GM15510 (cell line): ENCODE results near the gene TRNP1.

Experiments used
- POLR2A ChIP-seq: IDR thresholded peaks from 3 replicates; pipeline ENCODE4 v1.6.1; 2011; ENCODE audit warnings: borderline replicate concordance; ENCODE audit not compliant: insufficient read length; ENCODE audit errors: extremely low read depth

TRNP1 gene

DNA sequence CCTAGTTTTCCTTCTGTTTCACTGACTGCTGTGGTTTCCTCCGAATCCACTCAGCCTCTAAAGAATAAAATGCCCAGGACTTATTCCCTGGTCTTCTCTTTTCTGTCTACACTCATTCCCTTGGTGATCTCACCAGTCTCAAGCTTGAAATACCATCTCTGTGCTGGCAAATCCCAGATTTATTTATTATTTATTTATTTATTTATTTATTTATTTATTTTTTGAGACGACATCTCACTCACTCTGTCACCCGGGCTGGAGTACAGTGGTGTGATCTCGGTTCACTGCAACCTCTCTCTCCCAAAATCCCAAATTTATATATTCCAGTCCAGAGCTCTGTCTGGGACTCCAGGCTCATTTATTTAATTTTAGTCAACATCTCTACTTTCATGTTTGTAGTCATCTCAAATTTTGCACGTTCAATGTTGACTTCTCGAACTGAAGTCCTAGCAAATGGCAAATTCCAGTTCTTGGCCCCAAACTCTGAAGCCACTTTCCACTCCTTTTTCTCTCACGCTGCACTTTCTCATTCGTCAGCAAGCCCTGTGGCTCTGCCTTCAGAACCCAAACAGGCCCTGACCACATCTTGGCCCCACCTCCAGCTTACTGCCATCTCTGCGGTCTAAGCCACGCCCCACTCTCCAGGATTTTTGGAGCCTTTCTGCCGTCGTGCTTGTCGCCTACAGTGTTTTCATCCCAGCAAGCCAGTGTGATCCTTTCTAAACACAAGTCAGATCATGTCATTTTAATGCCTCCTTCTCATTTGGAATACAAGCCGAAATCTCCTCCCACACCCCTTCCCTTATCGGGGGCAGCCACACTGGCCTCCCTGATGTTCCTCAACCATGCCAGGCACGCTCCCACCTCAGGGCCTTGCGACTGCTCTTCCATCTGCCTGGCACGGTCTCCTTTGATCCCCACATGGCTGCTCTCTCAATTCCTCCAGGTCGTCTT lies 33.4 kb downstream of the TRNP1 start:
- TF ChIP-seq POLR2A = no peak

DNA sequence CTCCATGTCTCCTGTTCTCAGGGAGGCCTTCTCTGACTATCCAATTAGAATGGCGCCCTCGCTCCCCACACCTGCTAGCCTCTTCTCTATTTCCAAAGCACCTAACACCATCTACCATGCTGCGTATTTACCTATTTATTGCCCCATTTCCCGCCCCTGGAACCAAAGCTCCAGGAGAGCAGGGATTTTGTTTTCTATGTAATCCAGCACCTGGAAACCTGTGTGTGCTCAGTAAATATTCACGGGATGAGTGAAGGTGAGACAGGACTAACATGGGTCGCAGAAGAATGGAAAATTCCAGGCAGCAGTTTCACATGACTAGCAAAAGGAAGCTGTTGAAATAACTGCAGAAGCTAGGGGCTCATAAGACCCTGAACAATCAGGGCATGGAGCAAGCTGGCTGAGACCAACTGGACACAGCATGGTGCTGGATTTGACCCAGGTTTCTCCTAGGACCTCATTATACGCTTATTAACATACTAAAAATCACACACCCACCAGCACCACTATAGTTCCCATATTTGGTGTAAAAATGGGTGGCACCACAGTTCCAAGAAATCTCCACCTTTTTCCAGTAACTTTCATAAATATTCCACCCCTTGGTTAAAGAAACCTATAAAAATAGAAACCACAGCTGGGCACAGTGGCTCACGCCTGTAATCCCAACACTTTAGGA lies 34.2 kb downstream of the TRNP1 start:
- no peak for TF ChIP-seq POLR2A

DNA sequence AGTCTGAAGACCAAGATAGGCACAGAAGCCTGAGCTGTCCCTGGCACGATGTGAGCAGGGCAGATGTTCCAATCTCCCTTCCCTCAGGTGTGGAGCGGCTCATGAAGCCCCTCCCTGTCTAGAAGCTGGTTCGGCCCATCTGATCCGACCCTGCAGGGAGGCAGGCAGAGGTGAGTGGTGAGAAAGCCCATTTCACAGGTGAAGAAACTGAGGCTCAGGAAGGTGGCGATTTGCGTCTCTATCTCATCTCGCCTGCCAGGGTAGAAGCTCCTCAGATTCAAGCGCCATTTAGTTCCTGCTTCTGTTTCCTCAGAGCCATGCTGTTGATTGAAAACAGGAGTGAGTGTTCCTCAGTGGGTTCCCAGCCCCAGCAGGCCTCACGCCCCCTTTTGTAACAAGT lies 36.0 kb downstream of the TRNP1 start:
- TF ChIP-seq POLR2A = no peak

DNA sequence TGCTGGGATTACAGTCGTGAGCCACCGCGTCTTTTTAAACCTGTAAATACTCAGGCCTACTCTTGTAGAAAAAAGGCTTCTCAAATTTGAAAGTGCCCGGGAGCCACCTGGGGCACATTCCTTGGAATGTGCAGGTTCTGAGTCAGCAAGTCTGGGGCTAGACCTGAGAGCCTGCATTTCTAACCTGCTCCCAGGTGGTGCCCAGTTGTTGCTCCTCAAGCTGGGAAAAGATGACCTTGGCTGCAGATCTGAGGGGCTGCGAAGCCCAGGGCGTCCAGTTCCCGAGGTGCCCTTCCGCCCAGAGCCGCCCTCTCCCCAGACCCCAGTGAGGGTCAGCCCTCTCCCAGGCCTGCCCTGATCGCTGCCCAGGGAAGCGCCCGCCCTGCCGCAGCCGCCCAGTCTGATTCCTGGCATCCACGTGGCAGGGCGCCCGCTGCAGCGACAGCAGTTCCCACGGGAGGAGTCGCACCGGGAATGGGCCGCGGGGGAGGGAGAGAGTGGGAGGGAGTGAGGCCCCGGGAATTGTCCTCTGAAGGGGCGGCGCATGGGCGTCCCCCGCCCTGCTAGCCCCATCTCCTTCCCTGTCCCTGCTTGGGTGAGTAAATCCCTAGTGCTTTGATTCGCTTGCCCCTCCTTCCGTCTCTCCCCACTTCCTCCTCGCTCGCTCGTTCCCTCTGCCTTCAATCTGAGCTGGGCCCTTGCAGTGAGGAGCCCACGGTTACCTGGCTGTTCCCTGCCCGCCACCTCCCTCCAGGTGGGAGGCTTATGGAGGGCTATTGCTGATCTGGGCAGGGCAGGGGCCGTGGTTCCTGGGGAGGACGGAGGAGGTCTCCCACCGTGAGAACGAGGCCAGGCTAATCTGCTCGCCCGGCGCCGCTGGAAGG lies 38.0 kb downstream of the TRNP1 start:
- no peak for TF ChIP-seq POLR2A

DNA sequence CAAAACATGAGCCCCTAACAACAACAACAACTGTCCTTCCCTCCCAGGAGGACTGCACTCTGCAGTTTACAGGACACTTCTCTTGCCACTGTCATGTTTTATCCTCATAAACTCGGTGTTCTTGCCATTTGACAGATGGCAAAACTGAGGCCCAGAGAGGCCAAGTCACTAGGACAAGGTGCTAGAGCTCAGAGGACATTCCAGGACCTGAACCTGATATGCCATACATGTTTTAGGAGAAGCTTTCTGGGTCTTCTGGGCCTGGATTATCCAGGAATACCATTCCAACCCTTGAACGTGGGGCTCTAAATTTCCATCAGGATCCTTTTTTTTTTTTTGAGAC lies 38.6 kb downstream of the TRNP1 start:
- no peak for TF ChIP-seq POLR2A

DNA sequence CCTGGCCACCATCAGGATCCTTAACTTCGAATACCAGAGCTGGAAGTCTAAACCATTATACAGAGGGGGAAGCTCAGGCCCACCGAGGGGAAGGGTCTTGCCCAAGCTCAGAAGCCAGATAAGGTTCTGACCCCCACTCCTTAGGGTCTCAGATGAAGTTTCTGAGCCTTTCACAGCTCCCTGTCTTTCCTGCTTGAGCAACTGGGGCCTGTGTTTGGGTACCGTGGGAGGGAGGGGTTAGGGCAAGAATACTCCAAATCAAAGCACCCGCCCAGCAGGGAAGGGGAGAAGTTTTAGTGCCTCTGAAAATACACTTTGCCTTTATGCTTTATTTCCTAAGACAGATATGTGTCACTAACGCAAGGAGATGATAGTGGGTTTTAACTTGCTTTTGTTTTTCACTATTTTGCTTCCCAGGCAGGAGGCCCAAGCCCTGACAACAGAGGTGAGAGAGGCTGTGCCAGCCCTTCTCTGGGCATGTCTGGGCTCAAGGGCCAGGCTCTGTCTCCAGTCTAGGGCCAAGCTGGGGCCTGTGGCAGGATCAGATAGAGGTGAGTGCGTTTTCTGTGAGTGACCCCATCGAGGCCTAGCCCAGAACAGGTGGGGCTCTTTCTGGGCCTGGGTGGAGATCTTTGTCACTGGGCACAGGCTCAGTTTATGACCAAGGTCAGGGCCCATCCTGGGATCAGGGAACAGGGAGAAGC lies 39.7 kb downstream of the TRNP1 start:
- no peak for TF ChIP-seq POLR2A

DNA sequence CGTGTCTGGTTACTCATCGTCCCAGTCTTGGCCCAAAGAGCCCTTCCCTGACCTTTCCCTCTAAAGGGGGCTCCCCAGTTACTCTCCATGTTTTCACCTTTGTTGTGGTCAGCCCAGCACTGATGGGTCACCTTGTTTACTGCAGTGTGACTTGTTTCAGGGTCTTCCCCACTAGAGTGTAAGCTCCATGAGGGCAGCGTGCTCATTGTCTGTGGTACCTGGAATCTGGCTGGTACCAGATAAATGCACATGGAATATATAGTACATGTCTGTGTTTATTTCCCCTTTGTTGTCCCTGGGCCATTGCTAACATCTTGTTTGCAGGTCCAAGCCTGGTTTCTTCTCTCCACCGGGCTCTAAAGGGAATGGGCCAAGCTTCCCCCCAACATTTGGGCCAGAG lies 41.9 kb downstream of the TRNP1 start:
- TF ChIP-seq POLR2A = no peak

DNA sequence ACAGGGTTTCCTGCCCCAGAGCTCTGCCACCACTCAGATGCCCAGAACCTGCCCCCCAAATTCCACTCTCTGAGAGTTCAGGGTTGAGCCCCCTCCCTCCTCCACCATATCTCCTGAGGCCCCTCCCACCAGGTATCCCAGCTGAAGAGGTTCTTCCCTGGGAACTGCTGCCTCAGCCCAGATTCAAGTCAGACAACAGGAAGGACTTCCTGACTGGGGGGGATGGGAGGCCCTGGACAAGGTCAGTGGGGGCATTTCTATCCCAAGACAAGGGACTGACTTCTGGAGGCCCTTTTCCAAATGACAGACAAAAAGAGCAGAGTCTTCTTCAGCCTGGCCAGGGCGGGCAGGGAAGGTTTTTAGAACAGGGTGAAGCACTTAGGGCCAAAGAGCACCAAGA lies 43.2 kb downstream of the TRNP1 start:
- no peak for TF ChIP-seq POLR2A

DNA sequence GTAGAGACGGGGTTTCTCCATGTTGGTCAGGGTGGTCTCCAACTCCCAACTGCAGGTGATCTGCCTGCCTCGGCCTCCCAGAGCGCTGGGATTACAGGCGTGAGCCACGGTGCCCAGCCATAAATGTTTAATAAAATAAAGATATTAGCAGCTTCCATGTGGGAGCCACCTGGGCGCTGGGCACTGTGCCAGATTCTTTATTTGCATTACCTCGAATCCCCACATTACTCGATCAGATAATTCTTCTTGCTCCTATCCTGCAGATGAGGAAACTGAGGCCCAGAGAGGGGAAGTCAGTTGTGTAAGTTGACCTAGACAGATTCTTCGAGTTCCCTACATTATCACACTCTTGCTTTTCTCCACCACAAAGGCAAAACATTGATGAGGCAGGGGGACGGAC lies 44.0 kb downstream of the TRNP1 start:
- TF ChIP-seq POLR2A = no peak

DNA sequence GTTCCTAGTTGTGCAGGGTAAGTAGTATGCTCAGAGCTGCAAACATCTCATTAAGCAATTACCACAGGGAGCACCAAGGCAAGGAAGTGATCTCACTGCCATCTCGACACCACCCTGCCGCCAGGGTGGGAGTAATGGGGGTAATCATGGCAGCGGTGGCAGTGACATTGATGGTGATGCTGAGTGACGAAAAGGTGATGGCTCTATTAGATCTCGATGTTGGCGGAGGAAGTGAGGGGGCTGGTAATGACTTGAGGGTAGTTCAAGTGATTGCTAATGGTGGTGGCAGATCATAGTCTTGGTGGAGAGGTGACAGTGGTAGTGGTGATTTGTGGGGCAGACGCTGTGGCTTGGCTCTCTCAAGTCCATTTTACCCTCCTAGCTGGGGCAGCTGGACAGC lies 44.5 kb downstream of the TRNP1 start:
- no peak for TF ChIP-seq POLR2A

DNA sequence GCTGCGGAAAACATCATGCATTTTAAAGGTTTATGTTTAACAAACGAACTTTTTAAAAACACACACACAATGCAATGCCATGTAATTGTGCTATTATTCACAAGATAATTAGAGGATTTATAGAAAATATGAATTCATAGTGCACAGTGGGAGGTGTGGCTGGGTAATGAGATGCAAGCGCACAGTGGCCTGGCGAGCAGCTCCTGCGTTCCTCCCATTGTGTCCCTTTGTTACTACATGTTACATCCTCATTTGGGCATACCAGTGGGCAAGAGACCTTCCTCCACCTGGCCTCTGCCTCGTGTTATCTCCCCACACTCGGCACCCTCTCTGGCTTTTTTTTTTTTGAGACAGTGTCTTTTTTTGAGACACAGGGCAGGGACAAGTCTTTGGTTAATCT lies 49.2 kb downstream of the TRNP1 start:
- TF ChIP-seq POLR2A = no peak

DNA sequence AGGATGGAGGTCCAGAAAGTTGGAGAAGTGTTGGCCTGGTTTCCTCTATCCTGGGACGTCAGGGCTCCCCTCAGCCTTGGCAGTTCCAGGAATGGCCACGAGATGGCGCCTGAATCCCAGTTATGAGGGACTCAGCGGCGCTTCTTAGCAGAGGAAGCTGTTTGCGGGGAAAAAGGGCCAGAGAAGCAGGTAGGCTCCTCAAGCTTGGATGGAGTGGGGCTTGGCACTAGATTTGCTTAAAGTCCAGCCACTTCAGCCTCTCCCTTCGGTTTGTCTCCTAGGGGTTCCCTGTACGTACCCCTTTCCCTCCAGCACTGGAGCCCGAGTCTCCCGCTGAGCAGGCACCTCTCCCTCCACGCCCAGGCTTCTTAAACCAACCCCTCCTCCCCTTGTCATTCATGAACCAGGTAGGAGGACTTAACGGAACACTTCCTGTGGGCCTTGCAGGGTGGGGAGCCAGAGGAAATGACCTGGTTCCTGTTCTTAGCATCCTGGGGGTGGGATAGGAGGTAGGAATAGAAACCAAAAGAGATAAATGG lies 51.2 kb downstream of the TRNP1 start:
- no peak for TF ChIP-seq POLR2A

DNA sequence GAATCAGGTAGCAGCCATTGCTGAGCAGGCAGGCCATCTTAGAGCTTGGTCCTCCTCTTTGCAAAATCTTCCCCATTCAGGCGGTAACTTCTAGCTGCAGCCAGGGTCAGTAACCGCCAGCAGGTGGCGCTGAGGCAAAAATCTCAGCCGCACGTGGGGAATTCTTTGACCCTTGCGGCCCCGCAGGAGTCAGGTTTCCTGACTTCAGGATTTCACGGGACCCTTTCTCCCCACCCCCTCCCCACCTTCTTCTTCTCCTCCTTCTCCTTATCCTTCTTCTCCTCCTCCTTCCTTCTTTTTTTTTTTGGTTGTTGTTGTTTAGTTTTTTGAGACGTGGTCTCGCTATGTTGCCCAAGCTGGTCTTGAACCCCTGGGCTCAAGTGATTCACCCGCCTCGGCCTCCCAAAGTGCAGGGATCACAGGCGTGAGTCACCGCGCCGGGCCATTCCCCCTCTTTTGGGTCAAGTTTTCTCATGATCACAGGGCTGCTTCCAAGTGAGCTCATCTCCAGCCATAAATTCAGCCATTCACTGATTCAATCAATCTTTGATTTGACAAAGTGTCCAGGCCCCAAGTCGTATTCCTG lies 52.6 kb downstream of the TRNP1 start:
- no peak for TF ChIP-seq POLR2A

DNA sequence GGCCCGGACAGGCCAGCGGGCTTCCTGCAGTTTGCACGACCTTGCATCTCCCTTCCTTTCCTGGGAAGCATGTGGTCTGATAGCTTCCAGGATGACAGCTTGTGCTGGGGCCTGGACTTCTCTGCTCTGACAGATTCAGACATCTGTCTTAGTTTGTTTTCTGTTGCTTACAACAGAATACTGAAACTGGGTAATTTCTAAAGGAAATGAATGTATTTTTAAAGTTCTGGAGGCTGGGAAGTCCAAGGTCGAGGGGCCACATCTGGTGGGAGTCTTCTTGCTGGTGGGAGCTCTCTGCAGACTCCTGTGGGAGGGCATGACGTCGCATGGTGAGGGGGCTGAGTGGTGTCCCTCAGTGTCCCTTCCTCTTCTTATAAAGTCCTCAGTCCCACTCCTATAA lies 54.4 kb downstream of the TRNP1 start:
- TF ChIP-seq POLR2A = no peak
